ENCODE data around the gene SSU72. TPM values are rescaled to one million over a fixed set of nuclear protein-coding genes. Genes with fewer than 3 reads are reported as not detected.

The SSU72 gene
- total and polyA plus RNA-seq, 4 donors = 35.4 to 57.4 (median 44.3) TPM

GRCh38 chr1:1538989-1539309 is 35.7 kb downstream of the SSU72 start (continued):
- TF ChIP-seq HNF4A (conservative IDR thresholded peaks at IDR 0.05) (no peak), CTCF (IDR thresholded peaks at IDR 0.05; ENCODE audit: low read depth, low read length, missing input control) (no peak), SP1 (IDR thresholded peaks at IDR 0.05) (no peak), ATF3 (IDR thresholded peaks at IDR 0.05) (no peak)

GRCh38 chr1:1538334-1538733 is 36.3 kb downstream of the SSU72 start:
- 94% methylated on average over 23 of the region's 23 CpGs for WGBS
- H3K4me1 ChIP-seq (ENCODE audit: control insufficient read depth in 4 of 4, insufficient read depth in 4 of 4, low read length in 3 of 4) = peaks cover 0 to 12% (median 5%) of the 10 kb centered on the region in 4 donors

GRCh38 chr1:1537626-1538250 is 36.9 kb downstream of the SSU72 start:
- no peak for TF ChIP-seq FOXA2 (IDR thresholded peaks at IDR 0.05)
- TF ChIP-seq EGR1 (IDR thresholded peaks at IDR 0.05; ENCODE audit: low read depth in 2 of 2) = no peak
- TF ChIP-seq YY1 (IDR thresholded peaks at IDR 0.05) = no peak
- peaks cover 0 to 7% (median 5%) of the 10 kb centered on the region in 4 donors for H3K4me1 ChIP-seq (ENCODE audit: control insufficient read depth in 4 of 4, insufficient read depth in 4 of 4, low read length in 3 of 4)
- H3K9ac ChIP-seq (ENCODE audit: low read depth in 1 of 2, low read length in 2 of 2) = no peak overlapping the region
- peaks cover 0 to 11% (median 1%) of the 10 kb centered on the region in 4 donors for H3K36me3 ChIP-seq (ENCODE audit: control insufficient read depth in 4 of 4, insufficient read depth in 3 of 4, low read depth in 1 of 4, low read length in 3 of 4)
- H3K27me3 ChIP-seq (ENCODE audit: control insufficient read depth in 4 of 4, insufficient read depth in 4 of 4, low read length in 3 of 4) = no peaks in the 10 kb centered on the region
- WGBS = 96% methylated on average over 32 of the region's 32 CpGs
- DNase-seq (ENCODE audit: low spot score) = no peak
- H3K9me3 ChIP-seq (ENCODE audit: control insufficient read depth in 4 of 4, low read length in 3 of 4) = no peaks in the 10 kb centered on the region
- H3K27ac ChIP-seq (ENCODE audit: low read depth in 1 of 2, low read length in 2 of 2) = no peak overlapping the region
- no peak overlapping the region for H3K4me3 ChIP-seq (ENCODE audit: low read depth in 1 of 3, low read length in 3 of 3)

More at GRCh38 chr1:1538334-1538733, 36.3 kb downstream of the SSU72 start:
- Histone ChIP-seq H3K27me3 (ENCODE audit: control insufficient read depth in 4 of 4, insufficient read depth in 4 of 4, low read length in 3 of 4) (no peaks in the 10 kb centered on the region), H3K36me3 (ENCODE audit: control insufficient read depth in 4 of 4, insufficient read depth in 3 of 4, low read depth in 1 of 4, low read length in 3 of 4) (peaks cover 0 to 17% (median 1%) of the 10 kb centered on the region in 4 donors), H3K9ac (ENCODE audit: low read depth in 1 of 2, low read length in 2 of 2) (no peak overlapping the region), H3K27ac (ENCODE audit: low read depth in 1 of 2, low read length in 2 of 2) (no peak overlapping the region), H3K9me3 (ENCODE audit: control insufficient read depth in 4 of 4, low read length in 3 of 4) (no peaks in the 10 kb centered on the region), H3K4me3 (ENCODE audit: low read depth in 1 of 3, low read length in 3 of 3) (no peak overlapping the region)
- DNase-seq (ENCODE audit: low spot score) = no peak
- no peak for TF ChIP-seq SP1 (IDR thresholded peaks at IDR 0.05)

- Histone ChIP-seq H3K4me1 (ENCODE audit: control insufficient read depth in 4 of 4, insufficient read depth in 4 of 4, low read length in 3 of 4) (peaks cover 0 to 7% (median 5%) of the 10 kb centered on the region in 4 donors), H3K27me3 (ENCODE audit: control insufficient read depth in 4 of 4, insufficient read depth in 4 of 4, low read length in 3 of 4) (no peaks in the 10 kb centered on the region), H3K36me3 (ENCODE audit: control insufficient read depth in 4 of 4, insufficient read depth in 3 of 4, low read depth in 1 of 4, low read length in 3 of 4) (peaks cover 0 to 8% (median 1%) of the 10 kb centered on the region in 4 donors), H3K9ac (ENCODE audit: low read depth in 1 of 2, low read length in 2 of 2) (no peak overlapping the region), H3K4me3 (ENCODE audit: low read depth in 1 of 3, low read length in 3 of 3) (no peak overlapping the region), H3K27ac (ENCODE audit: low read depth in 1 of 2, low read length in 2 of 2) (no peak overlapping the region), H3K9me3 (ENCODE audit: control insufficient read depth in 4 of 4, low read length in 3 of 4) (no peaks in the 10 kb centered on the region)
- DNase-seq (ENCODE audit: low spot score) = no peak
- no peak for TF ChIP-seq YY1 (IDR thresholded peaks at IDR 0.05)
- TF ChIP-seq HNF4A (conservative IDR thresholded peaks at IDR 0.05) = no peak
- TF ChIP-seq ATF3 (IDR thresholded peaks at IDR 0.05) = no peak
- TF ChIP-seq JUND (IDR thresholded peaks at IDR 0.05) = no peak
- no peak for TF ChIP-seq NR2F2 (IDR thresholded peaks at IDR 0.05)
- no peak for TF ChIP-seq RAD21 (IDR thresholded peaks at IDR 0.05)
- TF ChIP-seq SP1 (IDR thresholded peaks at IDR 0.05) = no peak
- no peak for TF ChIP-seq GABPA (IDR thresholded peaks at IDR 0.05 in 1 of 2, conservative IDR thresholded peaks at IDR 0.05 in 1 of 2)
- no peak for TF ChIP-seq CTCF (IDR thresholded peaks at IDR 0.05; ENCODE audit: low read depth, low read length, missing input control)
- TF ChIP-seq REST (IDR thresholded peaks at IDR 0.05) = no peak
- no peak for TF ChIP-seq HNF4G (IDR thresholded peaks at IDR 0.05)
- TF ChIP-seq TAF1 (conservative IDR thresholded peaks at IDR 0.05) = no peak
- no peak for TF ChIP-seq MAX (IDR thresholded peaks at IDR 0.05)
- WGBS = 94% methylated on average over 15 of the region's 15 CpGs
Measured at GRCh38 chr1:1536938-1537546, 37.6 kb downstream of the SSU72 start.

Measured in liver (tissue), 9 donors.